Common myeloid progenitor, CD34-positive (primary cell): ENCODE measurements around the gene RPUSD4.

Source experiments
- CTCF ChIA-PET: fragments of 350-600 bp; sonication (Branson Sonifier 250); formaldehyde crosslinking; loops from one replicate; lab custom pipeline; 2021; ENCODE audit warnings: antibody characterized with exemption; lab: Charles Lee
- POLR2A ChIA-PET: fragments of 350-600 bp; sonication (Branson Sonifier 250); formaldehyde crosslinking; loops from one replicate; lab custom pipeline; 2021; ENCODE audit warnings: antibody characterized with exemption; lab: Charles Lee
- DNase-seq, 3 donors: peaks; one replicate each; pipeline versions ENCODE4 v3.0.0 to v3.0.0-alpha.2; 2013
- H3K27ac ChIP-seq, 2 experiments: 1 replicate in 1 of 2; 2 replicates in 1 of 2; pipeline ENCODE4 v1.7.0; 2013; ENCODE audit warnings: inconsistent platforms in 2 of 2, low read length in 2 of 2, mild to moderate bottlenecking in 2 of 2, low read depth in 1 of 2, moderate library complexity in 1 of 2; ENCODE audit not compliant: severe bottlenecking in 2 of 2, insufficient read depth in 1 of 2, poor library complexity in 1 of 2
- H3K27me3 ChIP-seq, 5 experiments: replicated peaks in 2 of 5; 1 replicate in 3 of 5; 2 replicates in 2 of 5; pipeline versions ENCODE4 v1.6.1 to v1.7.0; 2013; ENCODE audit warnings: low read length in 4 of 5, mild to moderate bottlenecking in 2 of 5, moderate library complexity in 2 of 5, inconsistent platforms in 1 of 5; ENCODE audit not compliant: insufficient read depth in 5 of 5, control insufficient read depth in 4 of 5
- H3K36me3 ChIP-seq, 4 experiments: 1 replicate in 2 of 4; 2 replicates in 2 of 4; pipeline versions ENCODE4 v1.6.1 to v1.7.0; 2013; ENCODE audit warnings: low read length in 3 of 4, control low read depth in 1 of 4, mild to moderate bottlenecking in 1 of 4; ENCODE audit not compliant: control insufficient read depth in 4 of 4, insufficient read depth in 4 of 4
- H3K4me1 ChIP-seq, 4 experiments: 1 replicate in 3 of 4; 2 replicates in 1 of 4; pipeline versions ENCODE4 v1.6.1 to v1.7.1; 2013; ENCODE audit warnings: low read length in 3 of 4, mild to moderate bottlenecking in 3 of 4, control low read depth in 1 of 4, inconsistent platforms in 1 of 4, moderate library complexity in 1 of 4; ENCODE audit not compliant: control insufficient read depth in 4 of 4, insufficient read depth in 4 of 4; ENCODE audit errors: control extremely low read depth in 1 of 4
- H3K4me3 ChIP-seq, 7 experiments: 1 replicate in 4 of 7; 2 replicates in 3 of 7; pipeline versions ENCODE4 v1.5.1 to v1.7.0; 2013; ENCODE audit warnings: mild to moderate bottlenecking in 7 of 7, low read length in 6 of 7, moderate library complexity in 6 of 7, inconsistent platforms in 2 of 7, low read depth in 2 of 7, control low read depth in 1 of 7; ENCODE audit not compliant: insufficient read depth in 4 of 7, control insufficient read depth in 1 of 7; ENCODE audit errors: extremely low read depth in 1 of 7
- H3K9me3 ChIP-seq, 5 experiments: 1 replicate in 4 of 5; 2 replicates in 1 of 5; pipeline versions ENCODE4 v1.6.1 to v1.7.1; 2013; ENCODE audit warnings: low read length in 4 of 5, mild to moderate bottlenecking in 2 of 5, inconsistent platforms in 1 of 5, low read depth in 1 of 5, moderate library complexity in 1 of 5; ENCODE audit not compliant: control insufficient read depth in 4 of 5, insufficient read depth in 2 of 5; ENCODE audit errors: control extremely low read depth in 1 of 5
- WGBS: methylation state at CpG from one replicate; pipeline ENCODE4 v1.1.5; 2013; ENCODE audit not compliant: insufficient coverage; 5-methylcytosine and 5-hydroxymethylcytosine counted together

The RPUSD4 gene

DNA sequence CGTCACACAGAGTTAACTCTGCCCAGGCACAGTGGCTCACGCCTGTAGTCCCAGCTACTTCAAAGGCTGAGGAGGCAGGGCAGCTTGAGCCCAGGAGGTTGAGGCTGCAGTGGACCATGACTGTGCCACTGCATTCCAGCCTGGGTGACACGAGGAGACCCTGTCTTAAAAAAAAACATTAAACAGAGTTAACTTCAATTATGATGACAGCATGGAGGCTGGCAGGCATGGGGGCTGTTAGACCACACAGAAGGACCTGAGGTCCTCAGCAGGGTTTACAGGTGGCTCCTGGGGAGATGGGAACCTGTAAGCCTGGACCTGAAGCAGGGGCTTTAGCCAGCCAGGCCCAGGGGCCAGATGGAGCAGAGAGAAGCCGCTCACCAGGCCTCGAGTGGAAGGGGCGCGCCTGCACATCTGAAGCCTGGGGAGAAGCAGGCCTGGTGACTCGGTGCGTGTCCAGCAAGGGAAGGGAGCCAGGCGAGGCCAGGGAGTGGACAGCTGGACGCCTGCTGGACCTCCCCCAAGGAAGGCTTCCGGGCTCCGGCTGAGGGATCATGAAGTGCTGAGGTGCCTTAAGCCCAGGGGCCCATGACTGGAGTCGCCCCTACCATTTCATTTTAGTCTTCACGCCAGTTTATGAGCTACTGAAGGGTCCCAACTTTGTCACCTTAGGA is 25.3 kb downstream of the RPUSD4 start:
- no peak overlapping the region for H3K4me3 ChIP-seq
- H3K9me3 ChIP-seq, result no peaks in the 10 kb centered on the region
- DNase-seq, result no peak
- H3K36me3 ChIP-seq, result peaks cover 2 to 31% (median 13%) of the 10 kb centered on the region in 4 experiments
- no peak overlapping the region for H3K27ac ChIP-seq
- H3K27me3 ChIP-seq, result no peaks in the 10 kb centered on the region
- WGBS, result 97% methylated on average over 14 of the region's 15 CpGs
- H3K4me1 ChIP-seq, result peaks cover 0 to 14% (median 0%) of the 10 kb centered on the region in 4 experiments
- ChIA-PET POLR2A (no interaction called here), CTCF (interaction anchor here (0.7 to 8.3 kb wide), 2 partner anchors 128 to 263 kb away, joined by 3 to 84 read pairs; no protein-coding TSS in a partner anchor)

- Histone ChIP-seq H3K4me3 (no peak overlapping the region), H3K4me1 (peaks cover 0 to 14% (median 0%) of the 10 kb centered on the region in 4 experiments), H3K27me3 (no peaks in the 10 kb centered on the region), H3K27ac (no peak overlapping the region), H3K36me3 (peaks cover 2 to 23% (median 7%) of the 10 kb centered on the region in 4 experiments), H3K9me3 (peaks cover 0 to 6% (median 0%) of the 10 kb centered on the region in 5 experiments)
- ChIA-PET CTCF (no interaction called here), POLR2A (no interaction called here)
- DNase-seq, result no peak
- 96% methylated on average over 14 of the region's 26 CpGs for WGBS
Observed at GRCh38 chr11:126185259-126186024, 26.0 kb downstream of the RPUSD4 start.

- Histone ChIP-seq H3K9me3 (peaks cover 0 to 6% (median 0%) of the 10 kb centered on the region in 5 experiments), H3K36me3 (peaks cover 0 to 14% (median under 1%) of the 10 kb centered on the region in 4 experiments), H3K27ac (no peak overlapping the region), H3K27me3 (no peaks in the 10 kb centered on the region), H3K4me1 (peaks cover 0 to 14% (median 0%) of the 10 kb centered on the region in 4 experiments), H3K4me3 (no peak overlapping the region)
- peak in 1 of 3 donors; percentile 13 for DNase-seq
- WGBS, result 89% methylated on average over 4 of the region's 11 CpGs
- ChIA-PET POLR2A (no interaction called here), CTCF (interaction anchor here (1.2 kb wide), 1 partner anchor 11 kb away, joined by 3 read pairs; no protein-coding TSS in a partner anchor)
Observed at GRCh38 chr11:126182787-126183445, 28.5 kb downstream of the RPUSD4 start.

- ChIA-PET POLR2A (no interaction called here), CTCF (no interaction called here)
- peaks cover 0 to 10% (median under 1%) of the 10 kb centered on the region in 4 experiments for H3K36me3 ChIP-seq
- H3K27ac ChIP-seq, result no peak overlapping the region
- WGBS, result 53% methylated on average over 10 of the region's 13 CpGs
- DNase-seq, result no peak
- peaks cover 0 to 14% (median 0%) of the 10 kb centered on the region in 4 experiments for H3K4me1 ChIP-seq
- no peak overlapping the region for H3K4me3 ChIP-seq
- peaks cover 0 to 6% (median 0%) of the 10 kb centered on the region in 5 experiments for H3K9me3 ChIP-seq
- no peaks in the 10 kb centered on the region for H3K27me3 ChIP-seq
Observed at GRCh38 chr11:126181939-126182730, 29.3 kb downstream of the RPUSD4 start.

DNA sequence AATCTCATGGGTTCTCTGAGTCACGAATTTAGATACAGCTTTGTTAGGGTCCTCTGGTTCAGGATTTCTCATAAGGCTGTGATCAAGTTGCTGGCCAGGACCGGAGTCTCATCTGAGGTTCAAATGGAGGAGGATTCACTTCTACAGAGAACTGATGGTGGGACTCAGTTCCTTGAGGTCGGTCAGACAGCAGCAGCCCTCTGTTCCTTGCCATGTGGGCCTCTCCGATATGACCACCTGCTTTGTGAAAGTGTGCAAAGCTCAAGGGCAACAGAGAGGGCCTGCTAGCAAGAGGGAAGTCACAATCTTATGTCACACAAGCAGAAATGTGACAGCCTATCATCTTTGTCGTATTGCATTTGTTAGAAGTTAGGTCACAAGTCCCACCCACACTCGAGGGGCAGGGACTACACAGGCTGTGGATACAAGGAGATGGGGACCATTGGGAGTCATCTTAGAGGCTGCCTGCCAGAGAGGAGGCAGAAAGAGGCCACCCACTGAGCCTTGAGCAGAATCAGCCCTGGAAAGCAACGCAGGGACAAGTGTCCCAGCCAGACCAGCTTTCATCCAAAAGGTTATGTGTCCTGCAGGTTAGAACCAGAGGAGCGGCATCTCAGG is 34.5 kb downstream of the RPUSD4 start:
- H3K36me3 ChIP-seq, result no peaks in the 10 kb centered on the region
- ChIA-PET CTCF (interaction anchor here (1.6 kb wide), 1 partner anchor 16 kb away, joined by 5 read pairs; no protein-coding TSS in a partner anchor), POLR2A (no interaction called here)
- WGBS, result 99% methylated on average over 7 of the region's 8 CpGs
- H3K4me1 ChIP-seq, result peaks cover 0 to 20% (median 10%) of the 10 kb centered on the region in 4 experiments
- no peak for DNase-seq
- H3K27me3 ChIP-seq, result no peaks in the 10 kb centered on the region
- H3K27ac ChIP-seq, result no peak overlapping the region
- H3K9me3 ChIP-seq, result peaks cover 0 to 6% (median 0%) of the 10 kb centered on the region in 5 experiments
- no peak overlapping the region for H3K4me3 ChIP-seq

DNA sequence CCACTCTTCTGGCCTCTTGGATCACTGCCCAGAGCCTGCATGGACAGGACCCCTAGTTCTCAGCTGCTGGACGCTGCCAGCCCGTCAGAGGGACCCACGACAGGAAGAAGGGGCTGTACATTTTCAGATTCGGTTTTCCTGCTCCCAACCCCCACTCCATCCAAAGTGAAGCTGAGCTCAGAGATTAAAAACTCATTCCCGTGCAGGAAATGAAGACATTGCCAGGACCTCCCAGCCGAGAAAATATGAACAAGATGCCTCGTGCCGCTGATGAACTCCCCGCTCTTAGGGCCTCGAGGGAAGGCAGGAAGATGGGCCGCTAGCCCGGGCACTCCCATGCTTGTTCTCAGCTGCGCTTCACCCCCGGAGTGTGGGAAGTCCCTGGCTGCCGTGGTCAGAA is 36.1 kb downstream of the RPUSD4 start:
- Histone ChIP-seq H3K27me3 (no peaks in the 10 kb centered on the region), H3K4me3 (no peak overlapping the region), H3K4me1 (peaks cover 0 to 20% (median 12%) of the 10 kb centered on the region in 4 experiments), H3K27ac (no peak overlapping the region), H3K36me3 (no peaks in the 10 kb centered on the region), H3K9me3 (no peaks in the 10 kb centered on the region)
- WGBS, result 42% methylated on average over 15 of the region's 15 CpGs
- ChIA-PET CTCF (interaction anchor here (1.6 kb wide), 1 partner anchor 17 kb away, joined by 5 read pairs; no protein-coding TSS in a partner anchor), POLR2A (no interaction called here)
- no peak for DNase-seq
